ENCODE results near the gene ACP7. TPM values are rescaled to one million over a fixed set of nuclear protein-coding genes. Genes with fewer than 3 reads are reported as not detected.
A peak's percentile ranks its signal among the peaks of the same experiment; 100 is the strongest.

ACP7 gene
- total and polyA plus RNA-seq, 2 of the 8 experiments (the other 6 are each of a cell fraction or from before 2014, with no cell fraction given) = 0.27 to 0.50 TPM

- Histone ChIP-seq H3K4me3 (ENCODE audit: extremely low read depth in 1 of 4, insufficient read depth in 2 of 4, low read depth in 3 of 4, low read length in 4 of 4) (no peak overlapping the region), H2BK15ac (ENCODE audit: low read length) (no peak overlapping the region), H3K36me3 (ENCODE audit: control insufficient read depth in 2 of 4, insufficient read depth in 4 of 4, low read length in 3 of 4) (no peaks in the 10 kb centered on the region), H2BK12ac (ENCODE audit: low read depth, low read length) (no peak overlapping the region), H3K79me2 (ENCODE audit: control insufficient read depth in 1 of 2, insufficient read depth in 2 of 2, low read length in 2 of 2) (no peaks in the 10 kb centered on the region), H3K9ac (replicated peaks in 1 of 4; ENCODE audit: extremely low read depth in 1 of 4, low read depth in 3 of 4, low read length in 3 of 4) (no peak overlapping the region), H3K79me1 (ENCODE audit: low read depth, low read length) (no peaks in the 10 kb centered on the region), H3K4me2 (ENCODE audit: insufficient read depth in 1 of 2, low read depth in 2 of 2, low read length in 2 of 2) (no peak overlapping the region; a peak in 1 of 4 replicates), H4K8ac (ENCODE audit: extremely low read depth, insufficient read depth, low read length) (no peak overlapping the region), H3K23ac (ENCODE audit: insufficient read length) (no peak overlapping the region), H3K27me3 (replicated peaks in 1 of 4; ENCODE audit: control insufficient read depth in 3 of 4, extremely low read depth in 1 of 4, insufficient read depth in 3 of 4, low read length in 3 of 4) (no peaks in the 10 kb centered on the region; a peak in 1 of 7 replicates), H2BK20ac (ENCODE audit: low read length) (no peak overlapping the region), H2AK5ac (ENCODE audit: low read depth, low read length) (no peak overlapping the region), H4K5ac (ENCODE audit: insufficient read length, low read depth, low read length) (no peak overlapping the region), H2BK5ac (ENCODE audit: low read depth, low read length) (no peak overlapping the region), H2BK120ac (replicated peaks; ENCODE audit: low read depth, low read length) (no peak overlapping the region), H4K91ac (replicated peaks; ENCODE audit: insufficient read length, low read length) (no peak overlapping the region), H3K23me2 (ENCODE audit: low read depth, low read length) (no peaks in the 10 kb centered on the region), H4K20me1 (replicated peaks in 1 of 2; ENCODE audit: control insufficient read depth in 1 of 2, insufficient read depth in 2 of 2, low read length in 2 of 2) (no peaks in the 10 kb centered on the region), H3K27ac (ENCODE audit: low read depth, low read length) (no peak overlapping the region), H3K18ac (ENCODE audit: extremely low read depth, low read length) (no peak overlapping the region; the same call in 1 of the 2 replicates), H3K56ac (replicated peaks; ENCODE audit: insufficient read length, low read depth, low read length) (no peak overlapping the region), H3K9me3 (ENCODE audit: insufficient read depth in 2 of 2, low read depth in 1 of 2, low read length in 1 of 2) (no peaks in the 10 kb centered on the region), H2AFZ (ENCODE audit: low read length) (peak overlapping the region; percentile 7; the same call in 1 of the 2 replicates), H3K14ac (ENCODE audit: insufficient read length) (no peak overlapping the region), H3K4ac (replicated peaks; ENCODE audit: insufficient read length, low read depth, low read length) (no peak overlapping the region), H3K4me1 (replicated peaks in 1 of 4; ENCODE audit: control insufficient read depth in 3 of 4, insufficient read depth in 4 of 4, low read length in 3 of 4) (peaks cover 0 to 5% (median 0%) of the 10 kb centered on the region in 4 experiments; a peak in 3 of 7 replicates)
- FAIRE-seq (no peak), DNase-seq (ENCODE audit: low read depth in 1 of 2, low spot score in 2 of 2) (no peak)
- ChIA-PET POLR2A (ENCODE audit: partially characterized antibody) (no interaction called here), CTCF (ENCODE audit: partially characterized antibody) (interaction anchor here (1.0 to 5.8 kb wide), 20 partner anchors 9 to 216 kb away, joined by 3 to 53 read pairs (median 5); partner anchors contain the start of gene NCCRP1)
- WGBS, 2 experiments (ENCODE audit: extremely low coverage in 1 of 2, insufficient coverage in 1 of 2, insufficient read length in 1 of 2, insufficient replicate concordance in 2 of 2, low coverage in 1 of 2, low lambda C conversion rate in 2 of 2, missing lambda C conversion rate in 1 of 2) = 78% methylated on average over 15 of the region's 18 CpGs; no CpG with 5 or more reads in 1 of the 2 experiments
- TF ChIP-seq CTBP2 (IDR thresholded peaks at IDR 0.05; ENCODE audit: borderline replicate concordance, insufficient read depth, insufficient read length, low read length) (no peak), GTF2F1 (IDR thresholded peaks at IDR 0.05; ENCODE audit: borderline replicate concordance, low read depth, low read length) (no peak), CTCF (IDR thresholded peaks at IDR 0.05; ENCODE audit: control extremely low read depth in 1 of 3, insufficient read depth in 1 of 3, low read depth in 1 of 3, low read length in 3 of 3) (no peak), JUN (IDR thresholded peaks at IDR 0.05; ENCODE audit: low read depth, low read length) (no peak), E2F6 (IDR thresholded peaks at IDR 0.05) (no peak), CHD2 (IDR thresholded peaks at IDR 0.05; ENCODE audit: low read length) (no peak)
Measured at GRCh38 chr19:39111593-39112199, 27.5 kb downstream of the ACP7 start.
